ENCODE measurements around the gene CLEC18C. TPM values are rescaled to one million over a fixed set of nuclear protein-coding genes. Genes with fewer than 3 reads are reported as not detected.

The CLEC18C gene
- total RNA-seq, 2 donors from 2014 or later, result not detected

- Histone ChIP-seq H3K36me3 (peaks cover 72% of the 10 kb centered on the region), H3K9me3 (no peaks in the 10 kb centered on the region), H3K4me1 (no peaks in the 10 kb centered on the region), H3K27ac (no peak overlapping the region), H3K4me3 (no peak overlapping the region), H3K27me3 (no peaks in the 10 kb centered on the region)
- no peak for TF ChIP-seq CTCF (IDR thresholded peaks at IDR 0.05)
- DNase-seq (ENCODE audit: low spot score), result no peak
These were observed 15.9 kb upstream of the CLEC18C start for GRCh38 chr16:70157477-70158260.

- H3K27me3 ChIP-seq, result no peaks in the 10 kb centered on the region
- H3K36me3 ChIP-seq, result peaks cover 64% of the 10 kb centered on the region
- no peak overlapping the region for H3K4me3 ChIP-seq
- H3K27ac ChIP-seq, result no peak overlapping the region
- no peaks in the 10 kb centered on the region for H3K9me3 ChIP-seq
- TF ChIP-seq CTCF (IDR thresholded peaks at IDR 0.05), result no peak
- DNase-seq (ENCODE audit: low spot score), result no peak
- H3K4me1 ChIP-seq, result no peaks in the 10 kb centered on the region
These were observed 15.2 kb upstream of the CLEC18C start for GRCh38 chr16:70158261-70158939.

GRCh38 chr16:70159355-70160348 is 13.9 kb upstream of the CLEC18C start:
- no peak for TF ChIP-seq CTCF (IDR thresholded peaks at IDR 0.05)
- peaks cover 52% of the 10 kb centered on the region for H3K36me3 ChIP-seq

GRCh38 chr16:70160388-70160787 is 13.2 kb upstream of the CLEC18C start:
- H3K27ac ChIP-seq, result no peak overlapping the region
- no peak overlapping the region for H3K4me3 ChIP-seq
- H3K9me3 ChIP-seq, result no peaks in the 10 kb centered on the region
- no peak for TF ChIP-seq CTCF (IDR thresholded peaks at IDR 0.05)
- no peak for DNase-seq (ENCODE audit: low spot score)
- peaks cover 44% of the 10 kb centered on the region for H3K36me3 ChIP-seq
- H3K27me3 ChIP-seq, result no peaks in the 10 kb centered on the region
- peaks cover 0 to 4% of the 10 kb centered on the region in 2 donors for H3K4me1 ChIP-seq

More at GRCh38 chr16:70159355-70160348, 13.9 kb upstream of the CLEC18C start:
- no peaks in the 10 kb centered on the region for H3K4me1 ChIP-seq
- no peak for DNase-seq (ENCODE audit: low spot score)
- H3K9me3 ChIP-seq, result no peaks in the 10 kb centered on the region
- H3K4me3 ChIP-seq, result no peak overlapping the region
- H3K27ac ChIP-seq, result no peak overlapping the region
- no peaks in the 10 kb centered on the region for H3K27me3 ChIP-seq

- DNase-seq (ENCODE audit: low spot score), result no peak
- Histone ChIP-seq H3K36me3 (peaks cover 40% of the 10 kb centered on the region), H3K9me3 (no peaks in the 10 kb centered on the region), H3K4me3 (no peak overlapping the region), H3K27me3 (no peaks in the 10 kb centered on the region), H3K4me1 (peaks cover 0 to 4% of the 10 kb centered on the region in 2 donors), H3K27ac (no peak overlapping the region)
- TF ChIP-seq CTCF (IDR thresholded peaks at IDR 0.05), result no peak
These were observed 12.8 kb upstream of the CLEC18C start for GRCh38 chr16:70160821-70161220.

All from right atrium auricular region (tissue), 2 donors.